GM19351 (cell line): ENCODE results near the gene TSHR.
"Not testable (repeated sequence)": the region's sequence is repeated elsewhere in the genome, so short reads cannot be mapped to it uniquely, and the experiment has no call there.

Source experiments
- ATAC-seq: cut with Tn5 transposase; IDR thresholded peaks from one replicate; pipeline ENCODE4 v1.9.1; 2021; ENCODE audit warnings: mild to moderate bottlenecking, moderate library complexity; ENCODE audit not compliant: unreplicated experiment

Gene TSHR

GRCh38 chr14:80948291-80948690 is 7.1 kb upstream of the TSHR start:
- ATAC-seq, result no peak

DNA sequence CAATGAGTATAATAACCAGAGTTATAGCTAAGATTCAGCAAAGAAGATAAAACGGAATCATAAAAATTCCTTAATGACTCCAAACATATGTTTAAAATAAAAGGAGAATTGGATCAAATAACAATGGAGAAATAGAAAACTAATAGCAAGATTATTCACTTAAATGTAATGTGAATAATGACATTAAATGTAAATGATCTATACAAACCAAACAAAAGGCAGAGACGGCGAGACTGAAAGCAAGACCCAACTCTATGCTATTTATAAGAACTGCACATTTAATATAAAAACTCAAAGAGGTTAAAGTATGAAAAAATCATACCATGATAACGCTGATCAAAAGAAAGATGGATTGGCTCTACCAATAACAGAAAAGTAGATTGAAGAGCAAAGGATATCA is 3.9 kb upstream of the TSHR start:
- ATAC-seq, result no peak

GRCh38 chr14:80953211-80953610 is 2.2 kb upstream of the TSHR start:
- not testable (repeated sequence) for ATAC-seq

DNA sequence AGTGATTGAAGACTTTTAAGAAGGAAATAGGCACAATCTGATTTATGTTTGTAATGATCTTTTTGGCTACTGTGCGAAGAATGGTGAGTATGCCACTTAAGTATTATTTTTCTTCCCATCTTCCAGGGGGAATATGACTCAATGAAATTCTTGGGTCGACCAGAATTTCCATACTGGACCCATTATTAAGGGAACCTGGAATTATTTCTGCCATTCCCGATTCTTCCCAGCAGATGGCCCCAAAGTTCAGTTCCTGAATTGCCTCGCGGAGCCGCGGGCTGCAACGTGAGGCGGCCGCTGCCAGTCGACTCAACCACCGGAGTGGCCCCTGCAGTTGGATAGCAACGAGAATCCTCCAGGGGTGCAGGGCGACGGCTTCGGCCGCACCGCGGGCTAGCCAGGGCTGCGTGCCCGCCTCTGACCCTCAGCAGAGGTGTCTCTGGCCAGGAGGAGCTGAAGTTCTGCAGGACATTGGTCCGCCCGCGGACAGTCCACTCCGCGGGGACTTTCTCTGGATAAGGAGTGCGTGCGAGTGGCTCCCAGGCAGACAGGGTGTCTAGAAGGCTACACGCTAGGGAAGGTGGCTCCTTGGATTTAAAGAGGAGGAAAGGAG is 628 bp upstream of the TSHR start:
- ATAC-seq, result peak; percentile 26

DNA sequence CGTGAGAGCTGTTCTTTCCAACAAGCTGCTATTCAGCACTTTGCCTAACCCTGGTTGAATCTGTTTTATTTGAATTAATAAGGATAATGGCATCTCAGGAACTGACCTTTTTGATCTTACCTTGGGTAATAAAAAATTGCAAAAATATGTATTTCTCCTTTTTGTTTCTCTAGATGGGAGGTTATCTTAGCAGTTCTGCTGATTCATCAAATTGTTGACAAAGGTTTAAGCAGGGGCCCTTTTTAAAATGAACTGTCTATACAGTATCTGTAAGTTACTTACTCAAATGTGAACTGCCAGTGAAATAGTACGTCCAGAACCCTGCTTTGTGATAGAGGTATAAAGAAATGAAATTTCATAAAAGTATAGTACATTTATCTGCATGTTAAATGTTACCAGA is 681 bp downstream of the TSHR start:
- ATAC-seq, result no peak

- no peak for ATAC-seq
Observed at GRCh38 chr14:80956922-80957321, 1.5 kb downstream of the TSHR start.

DNA sequence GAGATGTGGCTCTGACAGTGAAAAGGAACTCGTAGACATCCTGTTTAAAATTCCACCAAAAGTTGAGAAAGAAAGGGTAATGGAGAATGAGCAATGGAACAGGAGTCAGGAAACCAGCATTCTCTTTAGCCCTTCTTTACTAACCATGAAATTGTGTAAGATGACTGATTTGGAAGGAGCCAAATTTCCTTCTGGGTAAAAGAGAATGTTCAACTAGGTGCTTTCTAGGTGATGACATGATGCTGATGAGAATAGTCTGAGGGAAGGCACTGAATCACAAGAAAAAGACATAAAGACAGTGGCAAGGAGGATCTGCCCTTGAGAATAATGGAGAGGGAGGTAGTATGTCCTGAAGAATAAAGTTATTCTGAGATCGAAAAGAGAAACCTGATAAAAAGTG is 2.2 kb downstream of the TSHR start:
- no peak for ATAC-seq

GRCh38 chr14:80958226-80958625 is 2.8 kb downstream of the TSHR start:
- ATAC-seq, result no peak

DNA sequence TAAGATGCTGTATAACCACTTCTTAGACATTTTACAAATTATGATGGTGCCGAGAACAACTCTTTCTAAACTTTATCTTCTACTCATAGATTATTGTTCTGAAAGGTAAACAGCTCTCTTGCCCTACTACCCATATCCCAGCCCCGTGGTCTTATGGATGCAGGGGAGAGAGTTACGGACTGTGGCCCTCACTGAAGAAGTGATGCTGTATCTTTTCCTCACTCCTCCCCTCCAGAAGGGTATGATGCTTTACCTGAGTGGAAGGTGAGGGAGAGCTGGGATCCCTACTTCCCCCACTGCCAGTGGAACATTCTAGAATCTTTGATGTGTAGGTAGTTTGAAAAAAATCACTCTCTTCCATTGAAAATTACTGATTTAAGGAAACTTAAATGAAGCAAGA is 3.5 kb downstream of the TSHR start:
- no peak for ATAC-seq

DNA sequence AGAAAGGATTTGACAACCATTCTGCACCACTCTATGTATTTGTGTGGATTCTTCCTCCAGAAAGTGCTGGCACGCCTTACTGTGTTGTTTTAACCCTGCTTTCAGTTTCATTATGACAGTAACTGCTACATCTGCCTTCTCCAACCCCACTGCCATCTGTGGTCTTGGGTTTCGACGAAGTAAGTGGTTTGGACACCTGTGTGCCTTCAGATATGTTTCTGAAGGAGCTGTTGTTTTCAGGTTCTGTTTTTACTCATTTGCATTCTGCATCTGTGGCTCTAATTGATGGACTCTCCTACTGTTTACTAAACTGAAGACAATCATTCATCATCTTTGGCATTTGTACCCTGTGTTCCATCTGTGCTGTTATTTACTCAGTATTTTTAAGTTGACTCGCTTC is 4.1 kb downstream of the TSHR start:
- peak; percentile 96 for ATAC-seq

DNA sequence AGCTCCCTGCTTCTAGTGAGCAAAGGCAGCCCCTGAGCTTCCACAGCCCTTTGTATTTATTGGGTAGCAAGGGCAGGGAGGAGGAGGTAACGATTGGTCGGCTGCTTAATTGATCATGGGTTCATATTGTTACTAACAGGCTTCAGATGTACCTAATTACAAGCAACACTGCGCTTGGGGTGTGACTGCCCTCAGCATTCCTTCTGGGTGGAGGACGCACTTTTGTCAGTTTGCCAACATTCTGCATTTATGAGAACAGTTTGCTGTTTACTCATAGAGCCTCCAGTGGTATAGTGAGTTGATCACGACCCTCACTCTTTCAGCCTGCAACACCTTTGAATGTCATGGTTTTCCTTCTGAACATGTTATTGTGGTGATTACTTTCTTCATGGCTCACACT is 9.6 kb downstream of the TSHR start:
- no peak for ATAC-seq

DNA sequence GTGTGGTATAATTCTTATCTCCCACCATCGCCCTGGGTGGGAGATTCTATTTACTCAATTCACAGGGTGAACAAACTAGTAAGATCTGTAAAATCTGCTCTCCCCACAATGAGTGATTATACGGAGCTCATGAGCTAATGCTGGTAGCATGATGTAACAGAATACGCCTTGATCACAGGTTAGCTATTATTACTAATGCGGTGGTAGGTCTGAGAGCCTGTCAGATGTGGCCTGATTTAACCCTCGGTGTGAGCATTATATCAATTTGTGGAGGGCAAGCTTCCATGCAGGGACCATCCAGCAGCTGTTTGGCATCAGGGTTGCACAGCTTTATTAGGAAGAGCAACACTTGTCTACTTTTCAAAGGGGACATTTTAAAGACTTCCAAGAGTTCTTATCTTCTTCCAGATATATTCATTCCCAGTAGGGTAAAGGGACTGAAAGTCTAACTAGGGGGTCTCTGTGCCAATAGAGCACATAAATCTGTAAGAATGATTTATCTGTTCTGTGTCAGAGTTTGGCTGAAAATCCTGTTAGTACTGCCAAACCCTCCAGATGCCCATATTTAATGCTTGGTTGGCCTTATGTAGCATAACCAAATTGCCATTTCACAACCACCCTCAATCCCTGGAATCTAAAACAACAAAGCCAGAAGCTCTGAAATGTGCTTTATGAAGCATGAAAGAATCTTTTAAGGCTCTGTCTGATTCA is 18.7 kb downstream of the TSHR start:
- no peak for ATAC-seq

- no peak for ATAC-seq
Observed at GRCh38 chr14:80974679-80975078, 19.3 kb downstream of the TSHR start.

- ATAC-seq, result peak; percentile 92
Observed at GRCh38 chr14:80977221-80977620, 21.8 kb downstream of the TSHR start.

DNA sequence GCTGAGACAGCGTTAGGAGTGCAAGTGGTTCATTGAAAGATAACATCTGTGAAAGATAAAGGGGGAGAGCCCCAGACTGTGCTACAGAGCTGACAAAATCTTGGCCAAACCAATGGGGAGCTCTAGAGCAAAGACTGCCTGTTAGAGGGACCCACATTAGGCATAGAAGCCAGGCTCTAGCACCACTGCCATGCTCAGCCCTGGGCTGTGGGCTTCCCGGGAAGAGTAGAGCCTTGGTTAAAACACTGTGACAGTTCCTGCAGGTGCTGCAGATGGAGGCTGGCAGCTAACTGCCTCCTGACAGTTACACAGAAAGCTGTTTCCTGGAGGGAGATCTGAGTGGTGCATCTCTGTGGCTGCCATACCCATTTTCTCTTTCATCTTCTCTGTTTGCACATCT is 23.0 kb downstream of the TSHR start:
- no peak for ATAC-seq

GRCh38 chr14:80979951-80980350 is 24.5 kb downstream of the TSHR start:
- no peak for ATAC-seq

DNA sequence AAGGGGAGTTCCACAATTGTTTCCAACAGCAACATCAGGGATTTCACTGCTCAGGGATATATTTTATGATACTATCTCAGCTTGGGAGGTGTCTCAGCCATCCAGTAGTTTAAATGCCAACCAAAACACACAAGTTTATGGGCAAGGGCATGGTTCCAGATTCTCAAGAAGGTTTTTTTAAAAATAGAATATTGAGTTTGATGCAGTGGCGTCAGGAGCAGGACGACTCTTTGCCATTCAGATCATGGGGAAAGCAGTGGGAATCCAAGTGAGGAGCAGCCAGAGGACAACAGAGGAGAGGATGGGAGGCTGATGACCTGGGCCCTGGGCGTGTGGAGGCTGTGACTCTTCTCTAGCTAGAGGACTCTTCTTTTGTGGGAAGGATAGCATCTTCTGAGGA is 25.7 kb downstream of the TSHR start:
- ATAC-seq, result no peak

DNA sequence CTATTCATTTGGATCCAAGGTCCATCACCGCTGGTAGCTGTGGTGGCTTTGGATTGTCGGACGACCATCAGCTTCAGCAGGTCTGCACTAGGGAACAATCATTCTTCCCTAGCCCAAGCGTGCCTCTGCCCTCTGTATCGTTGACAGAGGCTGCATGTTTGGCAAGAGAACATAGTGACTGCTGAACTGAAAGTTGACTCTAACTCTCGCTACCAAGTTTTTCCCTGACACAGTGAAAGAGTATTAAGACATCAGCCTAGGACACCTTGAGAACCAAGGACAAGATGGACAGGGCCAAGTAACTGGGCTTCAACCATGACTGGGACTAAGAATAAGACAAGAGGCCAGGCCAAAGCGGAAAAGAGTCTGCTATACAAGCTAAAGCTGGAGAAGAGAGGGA is 26.3 kb downstream of the TSHR start:
- ATAC-seq, result no peak

GRCh38 chr14:80982711-80983110 is 27.3 kb downstream of the TSHR start:
- no peak for ATAC-seq

DNA sequence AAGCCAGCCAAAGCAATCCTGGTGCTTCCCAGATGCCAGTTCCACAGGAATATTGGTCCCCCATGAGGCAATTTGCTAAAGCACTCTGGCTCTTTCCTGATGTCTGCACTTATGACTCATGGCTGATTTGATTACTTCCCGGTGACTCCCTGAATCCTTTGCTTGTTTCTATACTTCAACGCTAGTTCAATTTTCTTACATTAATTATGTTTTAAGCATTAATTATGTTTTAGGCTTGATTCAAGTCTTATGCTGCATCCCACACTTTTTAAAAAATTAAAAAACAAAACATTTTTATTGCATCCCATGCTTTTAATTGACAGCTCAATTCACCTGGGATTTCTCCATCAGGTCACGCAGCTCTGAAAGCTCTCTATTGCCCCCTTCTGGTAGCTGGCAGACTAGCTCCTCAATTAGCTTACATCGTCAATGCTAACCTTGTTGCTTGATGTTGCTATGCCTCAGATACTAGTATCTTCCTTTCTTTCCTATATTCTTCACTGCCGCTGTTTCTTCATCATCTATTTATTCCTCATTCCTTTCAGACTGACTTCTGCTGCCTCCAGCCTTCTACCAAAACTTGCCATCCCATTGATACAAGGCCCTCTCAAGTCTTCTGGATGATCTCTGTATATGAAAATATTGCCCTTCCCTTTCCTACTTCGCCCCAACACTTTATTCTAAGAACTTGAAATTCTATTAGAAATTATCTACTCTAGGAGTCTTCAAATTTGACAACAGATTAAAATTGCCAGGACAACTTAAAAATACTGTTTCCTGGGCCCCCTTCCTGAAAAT is 32.0 kb downstream of the TSHR start:
- ATAC-seq, result peak; percentile 63

- ATAC-seq, result no peak
Observed at GRCh38 chr14:80988192-80988591, 32.8 kb downstream of the TSHR start.
